Mucosa of descending colon (tissue), 3 donors: ENCODE data around the gene ZNF668. TPM values are rescaled to one million over a fixed set of nuclear protein-coding genes. Genes with fewer than 3 reads are reported as not detected.
A peak's percentile ranks its signal among the peaks of the same experiment; 100 is the strongest.

Source experiments
- ATAC-seq: fragments of 200-7000 bp; cut with Tn5 transposase; one replicate; pipeline ENCODE4 v1.9.1; 2020; ENCODE audit warnings: mild to moderate bottlenecking, moderate library complexity
- DNase-seq, 3 donors: peaks; one replicate each; pipeline ENCODE4 v3.0.0-alpha.2; 2020
- H3K36me3 ChIP-seq: fragments of 200-600 bp; one replicate; pipeline ENCODE4 v1.8.0; 2021; ENCODE audit warnings: low read depth, mild to moderate bottlenecking
- H3K4me1 ChIP-seq: fragments of 200-600 bp; one replicate; pipeline ENCODE4 v1.8.0; 2021; ENCODE audit warnings: low read depth, mild to moderate bottlenecking
- H3K4me3 ChIP-seq: fragments of 200-600 bp; one replicate; pipeline ENCODE4 v1.8.0; 2021; ENCODE audit warnings: mild to moderate bottlenecking
- H3K9me3 ChIP-seq: fragments of 200-600 bp; one replicate; pipeline ENCODE4 v1.8.0; 2021; ENCODE audit warnings: mild to moderate bottlenecking
- CTCF ChIP-seq: fragments of 200-600 bp; IDR thresholded peaks from one replicate; pipeline ENCODE4 v1.8.0; 2022; ENCODE audit warnings: antibody characterized with exemption, mild to moderate bottlenecking
- intact Hi-C, 2 donors: fragments of 100-400 bp; cut with DNase I in 1 of 2; cut with micrococcal nuclease in 1 of 2; formaldehyde crosslinking; loops; one replicate each; pipeline versions ENCODE4 v1.11.0 to v1.11.1; 2022; cut with DNase I, micrococcal nuclease
- total RNA-seq, 3 donors: library from RNA; stranded (reverse); fragmentation: NEBNext Ultra II Directional in 2 of 3; extraction: Animal tissue kit (Norgen Biotek cat#: 25700) in 2 of 3; gene quantifications; one replicate each; pipeline versions ENCODE4 v1.2.1 to v1.2.4, GENCODE V29; 2021 to 2023
- donor health status: DM: no; HTN: no; CAD: no; lungs with moderate emphysema.
- donor health status: DM: no; HTN: no; CAD: no.
- donor health status: DM: no; HTN: yes; CAD: no.

Gene ZNF668
- total RNA-seq, 3 donors from 2014 or later, result 8.3 to 10.2 (median 9.8) TPM

GRCh38 chr16:31038993-31039392, 35.0 kb downstream of the ZNF668 start:
- DNase-seq (no peak), ATAC-seq (no peak)
- Histone ChIP-seq H3K4me1 (peaks cover 12% of the 10 kb centered on the region), H3K4me3 (no peak overlapping the region), H3K36me3 (peaks cover 4% of the 10 kb centered on the region), H3K9me3 (no peaks in the 10 kb centered on the region)
- no peak for TF ChIP-seq CTCF
- intact Hi-C loops, result loop anchor here in 1 of 2 donors (10.0 kb wide), 1 partner anchor 54 kb away; the partner anchor contains the start of gene HSD3B7

- DNase-seq (no peak), ATAC-seq (no peak)
- no peak for TF ChIP-seq CTCF
- peaks cover 4% of the 10 kb centered on the region for H3K36me3 ChIP-seq
- peaks cover 12% of the 10 kb centered on the region for H3K4me1 ChIP-seq
- intact Hi-C loops, result loop anchor here in 1 of 2 donors (10.0 kb wide), 1 partner anchor 52 kb away; the partner anchor contains the start of gene HSD3B7
- H3K9me3 ChIP-seq, result no peaks in the 10 kb centered on the region
- no peak overlapping the region for H3K4me3 ChIP-seq
These were observed 37.3 kb downstream of the ZNF668 start for GRCh38 chr16:31036691-31037090.

GRCh38 chr16:31033709-31034492, 40.1 kb downstream of the ZNF668 start:
- peaks cover 12% of the 10 kb centered on the region for H3K4me1 ChIP-seq
- no peak for TF ChIP-seq CTCF
- peak; percentile 83 for ATAC-seq
- H3K4me3 ChIP-seq, result peak overlapping the region; percentile 79
- DNase-seq, result peak; percentile 93 to 96 (median 95)
- peaks cover 3% of the 10 kb centered on the region for H3K36me3 ChIP-seq
- no peaks in the 10 kb centered on the region for H3K9me3 ChIP-seq
- intact Hi-C loops, result loop anchor here in 1 of 2 donors (2.0 to 10.0 kb wide), 2 partner anchors 39 to 49 kb away; partner anchors contain the start of gene HSD3B7

- DNase-seq (peak; percentile 98 to 99 (median 99)), ATAC-seq (peak; percentile 95)
- no peak for TF ChIP-seq CTCF
- H3K9me3 ChIP-seq, result no peaks in the 10 kb centered on the region
- H3K36me3 ChIP-seq, result no peaks in the 10 kb centered on the region
- peak within 1 kb of the TSS; percentile 79 for H3K4me3 ChIP-seq
- H3K4me1 ChIP-seq, result peaks cover 12% of the 10 kb centered on the region
- intact Hi-C loops, result loop anchor here in 1 of 2 donors (2.0 to 10.0 kb wide), 2 partner anchors 40 to 48 kb away; partner anchors contain the start of gene HSD3B7
These were observed 41.0 kb downstream of the ZNF668 start, which contains the start of gene STX4 for GRCh38 chr16:31032736-31033708. STX4 (plus strand) TSS chr16:31033558; CDS start chr16:31033806, 248 bp downstream.

- intact Hi-C loops, result loop anchor here in 1 of 2 donors (10.0 kb wide), 1 partner anchor 46 kb away; the partner anchor contains the start of gene HSD3B7
- peaks cover 12% of the 10 kb centered on the region for H3K4me1 ChIP-seq
- no peaks in the 10 kb centered on the region for H3K9me3 ChIP-seq
- H3K36me3 ChIP-seq, result no peaks in the 10 kb centered on the region
- H3K4me3 ChIP-seq, result no peak overlapping the region
- ATAC-seq (no peak), DNase-seq (no peak)
- no peak for TF ChIP-seq CTCF
These were observed 42.8 kb downstream of the ZNF668 start for GRCh38 chr16:31031276-31031675.
